IMR-90 (cell line): ENCODE measurements around the gene PPFIBP2.

Experiments used
- CTCF ChIP-seq: conservative IDR thresholded peaks from 2 replicates; pipeline ENCODE4 v1.5.1; 2012; ENCODE audit warnings: mild to moderate bottlenecking, low read depth, low read length, improper control_type of control experiment
- NFE2L2 ChIP-seq: fragments of 150-350 bp; IDR thresholded peaks from 2 replicates; pipeline ENCODE4 v1.6.1; 2016; ENCODE audit warnings: low read depth, mild to moderate bottlenecking, low read length
- RAD21 ChIP-seq: IDR thresholded peaks from 2 replicates; pipeline ENCODE4 v1.6.1; 2012; ENCODE audit warnings: low read length, improper control_type of control experiment

GRCh38 chr11:7646866-7647265 lies 133.1 kb downstream of the PPFIBP2 start:
- TF ChIP-seq RAD21: no peak
- TF ChIP-seq CTCF: no peak
- TF ChIP-seq NFE2L2: no peak
